Measurements from ENCODE around the gene ZNF534.
"Not testable (repeated sequence)": the region's sequence is repeated elsewhere in the genome, so short reads cannot be mapped to it uniquely, and the experiment has no call there.

Gene ZNF534

GRCh38 chr19:52428937-52429336 lies at the start of gene ZNF534:
Gene ZNF534, plus strand, starts transcription at chr19:52429148. Its CDS starts 2,327 bp downstream, at chr19:52431475.
- DNase-seq (ENCODE audit: low spot score) = no peak

GRCh38 chr19:52391135-52391534 lies 37.8 kb upstream of the ZNF534 start:
- no peak for DNase-seq (ENCODE audit: low spot score)

GRCh38 chr19:52397310-52398080 lies 31.5 kb upstream of the ZNF534 start, which contains the start of gene ZNF528:
Gene ZNF528, plus strand, starts transcription at chr19:52397849. Its CDS starts 4,165 bp downstream, at chr19:52402014.
- peak; percentile 45 for DNase-seq (ENCODE audit: low spot score)

- DNase-seq (ENCODE audit: low spot score) = no peak
Observed at GRCh38 chr19:52398081-52398441, 30.9 kb upstream of the ZNF534 start.

DNA sequence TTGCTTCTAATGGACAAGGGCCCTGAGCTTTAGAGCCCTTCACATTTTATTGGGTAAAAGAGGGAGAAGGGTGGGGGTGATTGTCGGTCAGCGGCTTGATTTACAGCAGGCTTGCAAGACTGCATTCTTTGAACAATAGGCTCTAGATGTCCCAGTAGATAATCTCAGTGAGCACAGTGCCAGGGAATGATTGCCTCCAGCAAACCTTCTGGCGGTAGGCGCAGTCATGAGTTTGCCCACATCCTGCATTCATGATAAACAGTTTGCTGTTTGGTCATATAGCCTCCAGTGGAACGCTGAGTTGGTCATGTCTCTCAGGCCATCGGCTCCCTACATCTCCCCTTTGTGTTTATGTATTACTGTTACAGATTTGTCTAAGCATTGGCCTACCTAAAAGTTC lies 18.7 kb upstream of the ZNF534 start:
- DNase-seq (ENCODE audit: low spot score) = no peak

GRCh38 chr19:52415711-52416110 lies 13.2 kb upstream of the ZNF534 start:
- no peak for DNase-seq (ENCODE audit: low spot score)

- no peak for DNase-seq (ENCODE audit: low spot score)
Observed at GRCh38 chr19:52442179-52442578, 13.2 kb downstream of the ZNF534 start.

GRCh38 chr19:52444506-52444905 lies 15.6 kb downstream of the ZNF534 start:
- DNase-seq (ENCODE audit: low spot score) = no peak

DNA sequence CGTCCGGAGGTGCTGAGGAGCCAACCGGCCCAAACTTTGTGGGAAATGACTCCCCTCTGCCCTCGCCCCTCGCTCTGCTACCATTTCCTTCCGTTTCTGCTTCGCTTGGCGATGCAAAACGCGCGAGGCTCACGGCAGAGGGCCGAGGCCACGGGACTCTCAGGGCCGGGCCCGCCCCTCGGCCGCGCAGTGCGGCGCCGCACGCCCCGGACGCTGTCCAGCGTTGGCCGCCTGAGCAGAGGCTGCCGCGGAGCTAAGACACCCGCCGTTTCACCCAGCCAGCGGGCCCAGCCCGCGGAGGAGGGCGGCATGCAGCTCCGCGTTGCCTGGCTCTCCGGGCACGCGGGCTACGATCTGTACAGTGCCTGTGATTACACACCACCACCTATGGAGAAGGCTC lies 22.3 kb downstream of the ZNF534 start:
- DNase-seq (ENCODE audit: low spot score) = no peak

- no peak for DNase-seq (ENCODE audit: low spot score)
Observed at GRCh38 chr19:52453324-52454094, 24.6 kb downstream of the ZNF534 start, which contains the start of gene ZNF578. Gene ZNF578, plus strand, starts transcription at chr19:52453553. Its CDS starts 48,293 bp downstream, at chr19:52501846.

GRCh38 chr19:52464798-52465470 lies 36.0 kb downstream of the ZNF534 start:
- DNase-seq (ENCODE audit: low spot score) = no peak

DNA sequence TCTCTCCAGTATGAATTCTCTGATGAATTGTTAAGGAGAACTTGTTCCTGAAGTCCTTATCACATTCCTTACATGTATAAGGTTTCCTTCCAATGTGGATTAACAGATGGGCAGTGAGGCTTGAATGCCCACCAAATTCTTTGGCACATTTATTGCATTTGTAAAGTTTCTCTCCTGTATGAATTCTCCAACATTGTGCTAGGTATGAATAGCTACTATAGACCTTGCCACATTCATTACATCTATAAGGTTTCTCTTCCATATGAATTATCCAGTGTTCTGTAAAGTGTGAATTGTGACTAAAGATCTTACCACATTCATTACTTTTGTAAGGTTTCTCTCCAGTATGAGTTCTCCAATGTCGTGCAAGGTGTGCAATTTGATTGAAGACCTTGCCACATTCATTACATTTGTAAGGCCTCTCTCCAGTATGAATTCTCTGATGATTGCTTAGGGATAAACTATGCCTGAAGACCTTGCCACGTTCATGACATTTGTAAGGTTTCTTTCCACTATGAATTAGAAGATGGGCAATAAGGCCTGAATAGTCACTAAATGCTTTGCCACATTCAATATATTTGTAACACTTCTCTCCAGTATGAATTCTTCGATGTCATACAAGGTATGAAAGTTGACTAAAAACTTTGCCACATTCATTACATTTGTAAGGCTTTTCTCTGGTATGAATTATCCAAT lies 44.9 kb downstream of the ZNF534 start:
- DNase-seq (ENCODE audit: low spot score) = no peak

GRCh38 chr19:52474351-52475127 lies 45.6 kb downstream of the ZNF534 start:
- DNase-seq (ENCODE audit: low spot score) = no peak

DNA sequence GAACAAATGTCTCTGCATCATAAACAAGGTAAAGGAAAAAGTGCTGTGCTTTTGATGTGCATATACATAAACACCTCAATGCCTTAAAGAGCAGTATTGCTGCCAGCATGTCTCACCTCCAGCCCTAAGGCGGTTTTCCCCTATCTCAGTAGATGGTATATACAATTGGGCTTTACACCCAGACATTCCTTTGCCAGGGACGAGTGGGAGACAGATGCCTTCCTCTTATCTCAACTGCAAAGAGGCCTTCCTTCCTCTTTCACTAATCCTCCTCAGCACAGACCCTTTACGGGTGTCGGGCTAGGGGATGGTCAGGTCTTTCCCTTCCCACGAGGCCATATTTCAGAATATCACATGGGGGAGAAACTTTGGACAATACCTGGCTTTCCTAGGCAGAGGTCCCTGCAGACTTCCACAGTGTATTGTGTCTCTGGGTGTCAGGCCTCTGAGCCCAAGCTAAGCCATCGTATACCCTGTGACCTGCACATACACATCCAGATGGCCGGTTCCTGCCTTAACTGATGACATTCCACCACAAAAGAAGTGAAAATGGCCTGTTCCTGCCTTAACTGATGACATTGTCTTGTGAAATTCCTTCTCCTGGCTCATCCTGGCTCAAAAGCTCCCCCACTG lies 55.3 kb downstream of the ZNF534 start:
- DNase-seq (ENCODE audit: low spot score) = not testable (repeated sequence)

DNA sequence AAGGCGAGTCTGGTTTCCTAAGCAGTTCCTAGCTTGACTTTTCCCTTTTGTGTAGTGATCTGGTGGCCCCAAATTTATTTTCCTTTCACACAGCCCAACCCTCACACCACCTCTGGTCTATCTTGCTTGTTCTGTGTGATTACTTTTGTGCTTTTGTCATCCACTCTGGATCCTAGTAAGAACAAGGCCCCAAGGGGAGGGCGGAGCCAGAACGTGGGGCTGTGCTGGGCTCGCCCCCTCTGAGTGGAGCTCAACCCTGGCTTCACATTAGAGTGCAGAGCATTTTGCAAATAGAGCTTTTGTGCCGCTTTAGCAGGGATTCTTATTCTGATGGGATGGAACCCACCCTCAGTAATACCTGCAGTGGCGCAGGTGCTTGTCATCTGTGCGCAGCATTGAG lies 56.1 kb downstream of the ZNF534 start:
- not testable (repeated sequence) for DNase-seq (ENCODE audit: low spot score)

- DNase-seq (ENCODE audit: low spot score) = not testable (repeated sequence)
Observed at GRCh38 chr19:52485561-52486240, 56.8 kb downstream of the ZNF534 start.

- DNase-seq (ENCODE audit: low spot score) = no peak
Observed at GRCh38 chr19:52492201-52492993, 63.4 kb downstream of the ZNF534 start.

GRCh38 chr19:52492994-52493470 lies 64.1 kb downstream of the ZNF534 start:
- DNase-seq (ENCODE audit: low spot score) = no peak

- no peak for DNase-seq (ENCODE audit: low spot score)
Observed at GRCh38 chr19:52494518-52494917, 65.6 kb downstream of the ZNF534 start.
